IPS-18c (cell line): ENCODE data around the gene ITIH3.

ENCODE experiments used
- H3K4me3 ChIP-seq: 2 replicates; pipeline ENCODE4 v1.7.0; 2013; ENCODE audit warnings: low read depth, mild to moderate bottlenecking, low read length, moderate library complexity; ENCODE audit not compliant: insufficient read depth
- H3K9me3 ChIP-seq: one replicate; pipeline ENCODE4 v1.6.1; 2013; ENCODE audit warnings: mild to moderate bottlenecking, low read length, moderate library complexity; ENCODE audit not compliant: control insufficient read depth, insufficient read depth

The ITIH3 gene

DNA sequence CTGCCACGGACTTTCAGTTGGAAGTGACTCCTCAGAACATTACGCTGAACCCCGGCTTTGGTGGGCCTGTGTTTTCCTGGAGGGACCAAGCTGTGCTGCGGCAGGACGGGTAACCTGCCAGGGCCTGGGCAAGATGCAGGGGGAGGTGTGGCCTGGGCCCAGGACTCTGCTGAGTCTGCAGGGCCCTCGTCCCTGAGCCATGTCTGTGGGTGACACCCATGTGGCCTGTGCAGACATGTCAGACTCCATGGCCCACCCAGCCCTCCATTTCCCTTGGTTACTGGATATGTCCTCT is 4.9 kb upstream of the ITIH3 start:
- Histone ChIP-seq H3K4me3 (no peak overlapping the region), H3K9me3 (no peaks in the 10 kb centered on the region)

DNA sequence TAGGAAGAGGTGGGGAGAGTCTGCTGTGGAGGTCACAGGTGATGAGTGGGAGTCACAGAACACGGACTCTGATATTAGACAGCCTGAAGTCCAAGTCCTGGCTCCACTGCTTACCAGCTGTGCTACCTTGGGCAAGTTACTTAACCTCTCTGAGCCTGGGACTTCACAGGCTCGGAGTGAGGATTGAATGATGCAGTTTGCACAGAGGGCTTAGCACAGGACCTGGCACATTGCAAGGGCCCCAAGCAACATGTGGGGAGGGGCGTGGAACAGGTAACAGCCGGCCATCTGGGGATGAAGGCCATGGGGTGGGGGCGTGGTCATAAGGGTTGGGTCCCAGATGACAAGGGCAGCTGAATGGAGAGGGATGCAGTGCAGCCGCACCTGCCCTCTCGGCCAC is 4.3 kb upstream of the ITIH3 start:
- Histone ChIP-seq H3K9me3 (no peaks in the 10 kb centered on the region), H3K4me3 (no peak overlapping the region)

DNA sequence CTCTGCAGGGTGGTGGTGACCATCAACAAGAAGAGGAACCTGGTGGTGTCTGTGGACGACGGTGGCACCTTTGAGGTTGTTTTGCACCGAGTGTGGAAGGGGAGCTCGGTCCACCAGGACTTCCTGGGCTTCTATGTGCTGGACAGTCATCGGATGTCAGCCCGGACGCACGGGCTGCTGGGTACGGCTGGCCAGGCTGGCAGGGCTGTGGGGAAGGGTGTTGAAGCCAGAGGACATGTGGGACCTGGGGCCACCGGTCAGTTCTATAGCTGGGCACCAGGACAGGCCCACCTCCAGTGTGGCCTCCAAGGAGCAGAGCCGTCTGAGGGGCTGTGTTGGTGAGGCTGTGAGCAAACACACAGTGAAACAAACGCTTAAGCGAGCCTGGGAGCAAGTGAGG is 3.9 kb upstream of the ITIH3 start:
- Histone ChIP-seq H3K4me3 (no peak overlapping the region), H3K9me3 (no peaks in the 10 kb centered on the region)

DNA sequence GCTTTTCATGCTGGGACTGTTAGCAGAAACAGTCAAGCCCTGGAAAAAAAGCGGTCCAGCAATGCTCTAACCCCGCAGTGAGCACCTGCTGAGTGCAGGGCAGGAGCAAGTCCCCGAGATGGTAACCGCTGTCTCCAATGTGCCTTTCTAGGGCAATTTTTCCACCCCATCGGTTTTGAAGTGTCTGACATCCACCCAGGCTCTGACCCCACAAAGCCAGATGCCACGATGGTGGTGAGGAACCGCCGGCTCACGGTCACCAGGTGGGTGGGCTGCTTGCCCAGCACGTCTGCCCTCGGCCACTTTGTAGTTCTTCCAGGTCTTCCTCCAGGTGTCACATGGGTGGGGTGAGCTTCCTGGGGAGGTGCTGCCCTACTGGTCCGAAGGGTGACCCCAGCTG is 3.2 kb upstream of the ITIH3 start:
- Histone ChIP-seq H3K9me3 (no peaks in the 10 kb centered on the region), H3K4me3 (no peak overlapping the region)

DNA sequence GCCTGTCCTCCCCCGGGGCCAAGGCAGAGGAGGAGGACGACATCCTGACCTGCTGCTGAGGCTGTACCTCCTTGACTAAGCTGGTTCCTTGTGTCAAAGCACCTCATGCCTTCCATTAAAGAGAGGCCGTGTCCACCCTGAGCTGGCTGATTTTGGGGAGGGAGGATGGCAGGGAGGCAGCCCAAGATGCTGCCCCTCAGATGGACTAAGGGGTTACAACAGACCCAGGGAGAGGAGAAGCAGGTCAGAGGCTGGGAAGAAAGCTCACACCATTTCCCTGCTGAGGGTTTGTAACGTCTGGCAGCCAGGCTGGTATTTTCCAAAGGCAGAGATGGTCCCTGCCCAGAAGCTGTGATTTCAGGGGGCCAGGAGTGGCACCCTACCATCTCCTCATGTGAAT is 2.7 kb upstream of the ITIH3 start:
- Histone ChIP-seq H3K4me3 (no peak overlapping the region), H3K9me3 (no peaks in the 10 kb centered on the region)

DNA sequence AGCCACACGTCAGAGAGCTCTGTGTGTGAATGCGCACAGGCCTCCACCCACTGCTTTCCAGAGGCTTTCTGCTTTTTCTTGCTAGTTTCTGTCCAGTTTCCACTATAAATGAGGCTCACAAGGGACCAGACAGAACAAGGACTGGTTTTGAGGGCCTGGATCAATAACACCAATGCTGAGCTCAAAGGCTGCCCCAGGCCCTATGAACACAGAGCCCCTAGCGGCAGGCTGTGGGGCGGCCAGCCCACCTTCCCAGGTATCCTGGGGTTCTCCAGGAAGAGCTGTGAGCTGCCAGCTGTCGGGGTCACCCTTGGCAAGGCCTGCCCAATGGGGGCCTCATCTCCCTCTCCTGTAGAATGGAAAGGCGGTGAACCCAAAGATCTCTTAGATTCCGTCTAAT is 2.2 kb upstream of the ITIH3 start:
- H3K9me3 ChIP-seq: no peaks in the 10 kb centered on the region
- no peak overlapping the region for H3K4me3 ChIP-seq

DNA sequence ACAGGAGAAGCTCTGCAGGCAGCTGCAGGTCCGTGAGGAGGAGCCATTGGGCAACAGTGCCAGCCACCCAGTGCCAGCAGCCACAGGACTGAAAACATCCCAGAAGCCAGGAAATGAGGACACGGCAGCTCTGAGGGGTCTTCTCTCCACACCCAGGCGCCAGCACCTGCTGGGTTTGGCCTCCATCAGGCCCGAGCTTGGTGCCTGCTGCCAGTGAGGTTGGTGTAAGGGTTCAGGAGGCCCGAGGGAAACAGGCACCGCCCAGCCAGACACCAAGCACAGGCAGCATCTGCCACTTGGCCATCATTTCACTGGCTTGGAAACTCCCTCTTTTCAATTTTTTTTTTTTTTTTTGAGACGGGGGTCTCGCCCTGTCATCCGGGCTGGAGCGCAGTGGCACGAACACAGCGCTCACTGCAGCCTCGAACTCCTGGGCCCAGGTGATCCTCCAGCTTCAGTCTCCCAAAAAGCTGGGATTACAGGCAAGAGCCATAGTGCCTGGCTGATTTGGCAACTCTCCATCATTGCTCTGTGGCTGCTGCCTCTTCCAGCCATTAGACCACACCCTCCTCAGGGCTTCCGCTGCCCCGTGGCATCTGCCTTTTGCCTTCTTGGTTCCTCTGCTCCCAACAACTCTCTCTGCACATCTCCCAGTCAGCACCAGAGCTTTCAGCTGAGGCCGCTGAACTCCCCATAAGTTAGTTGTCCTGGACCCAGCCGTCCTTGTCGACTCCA is 1.5 kb upstream of the ITIH3 start:
- H3K4me3 ChIP-seq: no peak overlapping the region
- H3K9me3 ChIP-seq: no peaks in the 10 kb centered on the region

DNA sequence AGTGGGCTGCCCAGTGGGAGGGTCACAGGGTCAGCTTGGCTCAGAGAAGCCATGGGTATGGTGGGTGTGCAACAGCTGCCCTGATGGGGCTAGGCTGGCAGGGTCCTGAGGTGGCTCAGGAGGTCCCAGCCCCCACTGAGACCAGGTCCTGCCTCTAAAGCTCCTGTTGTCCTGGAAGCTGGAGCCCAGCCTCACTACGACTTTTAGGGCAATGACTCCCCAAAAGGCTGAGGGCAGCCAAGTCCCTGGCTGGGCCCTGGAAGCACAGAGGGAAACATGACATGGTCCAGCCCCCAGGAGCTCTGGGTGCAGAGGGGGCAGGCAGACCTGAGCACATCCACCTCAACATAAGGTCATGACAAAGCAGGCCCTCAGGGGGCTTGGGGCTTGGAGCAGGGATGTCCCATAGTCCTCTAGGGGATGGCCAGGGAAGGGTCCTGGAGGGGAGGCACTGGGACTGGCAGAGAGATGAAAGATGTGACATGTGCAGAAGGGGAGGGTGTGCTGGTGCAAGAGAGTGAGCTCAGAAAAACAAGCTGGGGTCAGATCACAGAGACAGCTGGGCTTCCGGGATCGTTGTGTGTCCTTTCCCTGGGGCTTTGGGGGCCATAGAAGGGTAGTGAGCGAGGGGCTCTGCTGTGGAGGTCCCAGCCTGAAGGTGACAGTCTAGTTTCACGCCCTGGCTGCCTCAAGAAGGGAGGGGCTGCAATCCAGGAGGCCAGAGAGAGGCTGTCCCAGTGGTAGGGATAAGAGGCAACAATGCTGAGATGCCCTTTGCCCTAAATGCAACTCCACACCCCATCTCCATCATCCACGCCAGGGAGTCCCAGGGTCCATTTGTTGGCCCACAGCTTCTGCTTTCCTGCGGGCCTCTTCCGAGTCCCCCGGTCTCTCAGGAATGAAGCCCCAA is 639 bp upstream of the ITIH3 start:
- Histone ChIP-seq H3K9me3 (no peaks in the 10 kb centered on the region), H3K4me3 (no peak overlapping the region)

DNA sequence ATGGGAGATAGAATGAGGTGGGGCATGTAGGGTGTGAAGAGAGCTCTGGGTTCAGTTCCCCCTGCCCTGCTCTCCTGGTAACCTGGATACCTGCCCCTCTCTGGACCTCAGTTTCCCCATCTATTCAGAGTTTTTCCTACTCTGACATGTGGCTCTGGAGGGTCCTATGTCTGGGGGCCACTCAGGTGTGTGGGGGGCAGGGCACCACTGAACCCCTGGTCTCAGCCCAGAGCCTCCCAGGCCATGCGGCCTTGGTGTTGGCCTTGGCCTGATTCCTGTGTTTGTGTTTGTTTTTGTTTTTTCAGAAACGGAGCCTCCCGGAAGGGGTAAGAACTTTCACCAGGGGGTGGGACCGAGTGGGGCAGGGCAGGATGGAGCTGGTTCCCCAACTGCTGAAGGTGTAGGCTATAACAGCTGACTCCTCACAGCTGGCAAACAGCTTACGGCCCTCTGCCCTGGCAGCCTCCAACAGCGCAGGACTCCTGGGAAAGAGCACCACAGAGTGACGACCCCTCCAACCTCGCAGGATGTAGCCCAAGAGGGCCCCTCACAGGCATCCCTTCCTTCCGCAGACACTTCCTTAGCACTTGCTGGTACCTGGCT is 803 bp downstream of the ITIH3 start:
- H3K9me3 ChIP-seq: no peaks in the 10 kb centered on the region
- no peak overlapping the region for H3K4me3 ChIP-seq

DNA sequence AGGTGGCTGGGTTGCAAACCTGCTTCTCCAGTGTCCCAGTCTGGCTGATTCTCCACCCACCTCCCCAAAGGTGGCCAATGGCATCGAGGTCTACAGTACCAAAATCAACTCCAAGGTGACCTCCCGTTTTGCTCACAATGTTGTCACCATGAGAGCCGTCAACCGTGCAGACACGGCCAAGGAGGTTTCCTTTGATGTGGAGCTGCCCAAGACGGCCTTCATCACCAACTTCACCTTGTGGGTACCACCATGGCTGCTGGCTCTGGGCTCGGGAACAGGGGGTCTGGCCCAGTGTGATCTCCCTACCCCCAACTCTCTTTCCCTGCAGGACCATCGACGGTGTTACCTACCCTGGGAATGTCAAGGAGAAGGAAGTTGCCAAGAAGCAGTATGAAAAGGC is 1.8 kb downstream of the ITIH3 start:
- no peaks in the 10 kb centered on the region for H3K9me3 ChIP-seq

DNA sequence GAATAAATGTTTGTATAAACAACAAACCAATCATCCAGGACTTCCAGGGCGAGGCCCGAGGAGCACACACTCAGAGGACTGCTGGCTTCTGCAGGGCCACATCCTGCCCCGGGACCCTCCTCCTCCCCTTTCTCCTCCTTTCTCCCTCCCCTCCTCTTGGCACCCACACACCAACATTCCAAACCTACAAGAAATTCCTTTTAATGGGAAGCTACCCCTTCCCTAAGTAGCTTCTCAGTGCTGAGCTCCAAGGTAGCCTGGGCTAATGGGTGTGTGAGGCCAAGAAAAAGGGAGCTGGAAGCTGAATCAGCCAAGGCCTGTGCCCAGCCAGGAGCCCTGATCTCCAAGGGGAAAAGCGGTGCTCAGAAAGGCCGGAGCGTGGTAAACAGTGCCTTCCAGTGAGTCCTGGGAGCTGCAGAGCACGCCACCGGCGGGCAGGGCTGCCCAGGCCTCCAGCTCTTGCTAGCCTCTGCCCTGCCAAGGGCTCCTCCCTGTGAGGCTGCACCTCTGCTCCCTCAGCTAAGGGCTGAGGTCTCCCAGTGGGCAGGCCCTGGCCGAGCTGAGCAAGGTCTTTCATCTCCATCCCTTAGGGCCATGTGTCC is 3.9 kb downstream of the ITIH3 start:
- Histone ChIP-seq H3K4me3 (no peak overlapping the region), H3K9me3 (no peaks in the 10 kb centered on the region)

More for the DNA sequence above, 1.8 kb downstream of the ITIH3 start:
- H3K4me3 ChIP-seq: no peak overlapping the region

DNA sequence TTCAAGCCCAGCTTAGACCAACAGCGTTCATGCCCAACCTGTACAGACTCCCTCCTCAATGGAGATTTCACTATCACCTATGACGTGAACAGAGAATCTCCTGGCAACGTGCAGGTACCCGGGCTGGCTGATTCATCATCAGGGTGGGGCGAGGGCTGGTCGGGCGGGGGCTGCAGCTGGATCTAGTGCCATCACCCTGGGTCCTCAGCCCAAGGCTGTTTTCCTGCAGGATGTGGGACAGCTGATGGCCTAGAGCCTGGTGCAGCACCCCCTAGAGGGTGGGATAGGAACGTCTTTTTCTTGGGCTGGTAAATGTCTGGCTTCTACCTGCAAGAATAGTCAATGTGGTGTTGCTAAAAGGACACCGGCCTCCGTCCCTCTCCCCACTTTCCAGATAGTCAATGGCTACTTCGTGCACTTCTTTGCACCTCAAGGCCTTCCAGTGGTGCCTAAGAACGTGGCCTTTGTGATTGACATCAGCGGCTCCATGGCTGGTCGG is 4.4 kb downstream of the ITIH3 start:
- Histone ChIP-seq H3K9me3 (no peaks in the 10 kb centered on the region), H3K4me3 (no peak overlapping the region)

DNA sequence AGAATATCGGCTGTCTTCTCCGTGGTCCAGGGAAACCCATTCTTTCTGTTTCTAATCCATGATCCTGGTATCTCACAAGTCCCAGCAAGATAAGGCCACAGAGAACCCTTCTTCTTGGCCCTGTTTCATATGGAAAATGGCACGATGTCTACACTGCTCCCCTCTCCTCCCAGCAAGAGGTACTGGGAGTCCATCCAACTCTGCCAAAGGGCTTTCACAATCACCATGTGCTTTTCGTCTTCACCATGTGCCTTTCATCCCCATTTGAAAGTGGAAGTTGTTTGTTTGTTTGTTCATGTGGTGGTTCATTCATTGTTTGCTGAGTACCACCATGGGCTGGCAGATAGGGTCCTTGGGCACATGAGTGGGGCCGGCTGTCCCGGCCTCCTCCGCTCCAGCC is 5.5 kb downstream of the ITIH3 start:
- Histone ChIP-seq H3K4me3 (no peak overlapping the region), H3K9me3 (no peaks in the 10 kb centered on the region)

DNA sequence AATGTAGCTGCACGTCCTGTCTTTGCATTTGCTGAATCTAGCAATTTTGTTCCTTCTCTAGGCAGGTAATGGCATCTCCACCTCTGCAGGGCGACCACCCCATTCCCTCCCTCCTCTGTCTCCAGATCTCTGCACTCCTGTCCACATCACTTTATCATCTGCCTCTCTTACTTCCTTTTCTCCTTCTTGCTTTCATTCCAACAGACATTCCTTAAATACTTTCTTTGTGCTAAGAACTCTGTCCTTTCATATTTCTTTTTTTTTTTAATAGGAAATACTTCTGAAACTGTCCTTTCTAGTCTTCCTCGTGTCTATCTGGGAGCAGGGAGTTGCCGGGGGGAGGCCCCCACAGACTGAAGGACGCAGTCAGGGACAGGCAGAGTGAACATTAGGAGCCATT is 7.2 kb downstream of the ITIH3 start:
- Histone ChIP-seq H3K4me3 (no peak overlapping the region), H3K9me3 (no peaks in the 10 kb centered on the region)

DNA sequence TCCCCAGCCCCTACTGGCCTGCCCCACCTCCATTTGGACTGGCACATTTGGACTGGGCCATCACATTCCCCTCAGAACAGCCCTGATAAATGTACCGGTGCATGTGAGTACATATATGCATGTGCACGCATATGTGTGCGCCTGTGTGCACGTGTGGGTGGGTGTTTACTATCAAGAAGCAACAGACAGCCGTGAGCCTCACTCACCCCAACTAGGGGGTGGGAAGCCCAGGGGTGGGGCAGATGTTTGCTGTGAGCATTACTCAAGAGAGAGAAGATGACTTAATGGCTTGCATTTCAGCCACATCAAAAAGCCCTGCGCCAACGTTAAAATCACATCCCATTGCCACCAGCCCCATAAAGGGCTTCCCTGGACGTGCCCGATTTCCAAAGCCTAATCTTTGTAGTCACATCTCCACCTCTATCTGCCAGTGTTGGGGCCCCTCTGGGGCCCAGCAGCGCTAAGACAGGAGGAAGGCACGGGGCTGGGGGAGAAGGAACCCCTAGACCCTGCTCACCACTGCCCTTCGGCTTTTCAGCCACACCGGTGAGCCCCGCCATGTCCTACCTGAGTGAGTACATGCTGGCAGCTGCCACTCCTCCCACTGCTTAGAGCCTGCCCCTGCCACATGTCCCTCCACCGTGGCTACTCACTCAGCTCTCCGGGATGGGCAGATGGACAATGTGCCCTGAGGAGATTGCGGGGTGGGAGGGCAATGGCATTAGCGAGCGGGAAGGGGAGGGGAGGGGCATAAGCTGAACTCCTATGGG is 10.9 kb downstream of the ITIH3 start:
- no peak overlapping the region for H3K4me3 ChIP-seq
- no peaks in the 10 kb centered on the region for H3K9me3 ChIP-seq

DNA sequence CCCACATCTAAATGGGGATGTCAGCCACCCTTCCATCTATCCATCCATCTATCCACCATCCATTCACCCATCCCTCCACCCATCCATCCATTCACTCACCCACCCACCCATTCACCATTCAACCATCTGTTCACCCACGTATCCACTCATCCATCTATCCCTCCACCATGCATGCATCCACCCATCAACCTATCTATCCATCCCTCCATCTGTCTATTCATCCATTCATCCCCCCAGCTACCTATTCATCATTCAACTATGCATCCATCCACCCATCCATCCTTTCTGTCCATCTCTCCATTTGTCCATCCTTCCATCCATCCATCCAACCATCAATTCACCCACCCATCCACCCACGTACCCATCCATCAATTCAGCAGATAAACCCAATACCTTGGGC is 14.6 kb downstream of the ITIH3 start:
- Histone ChIP-seq H3K9me3 (no peaks in the 10 kb centered on the region), H3K4me3 (no peak overlapping the region)
